HG03196 (cell line): ENCODE data around the gene MEGF11.
A peak's percentile ranks its signal among the peaks of the same experiment; 100 is the strongest.
"Not testable (repeated sequence)": the region's sequence is repeated elsewhere in the genome, so short reads cannot be mapped to it uniquely, and the experiment has no call there.

ENCODE experiments used
- ATAC-seq: cut with Tn5 transposase; IDR thresholded peaks from one replicate; pipeline ENCODE4 v1.9.1; 2021; ENCODE audit not compliant: unreplicated experiment

MEGF11 gene

GRCh38 chr15:65869954-65870871 is 383.3 kb downstream of the MEGF11 start:
- no peak for ATAC-seq

DNA sequence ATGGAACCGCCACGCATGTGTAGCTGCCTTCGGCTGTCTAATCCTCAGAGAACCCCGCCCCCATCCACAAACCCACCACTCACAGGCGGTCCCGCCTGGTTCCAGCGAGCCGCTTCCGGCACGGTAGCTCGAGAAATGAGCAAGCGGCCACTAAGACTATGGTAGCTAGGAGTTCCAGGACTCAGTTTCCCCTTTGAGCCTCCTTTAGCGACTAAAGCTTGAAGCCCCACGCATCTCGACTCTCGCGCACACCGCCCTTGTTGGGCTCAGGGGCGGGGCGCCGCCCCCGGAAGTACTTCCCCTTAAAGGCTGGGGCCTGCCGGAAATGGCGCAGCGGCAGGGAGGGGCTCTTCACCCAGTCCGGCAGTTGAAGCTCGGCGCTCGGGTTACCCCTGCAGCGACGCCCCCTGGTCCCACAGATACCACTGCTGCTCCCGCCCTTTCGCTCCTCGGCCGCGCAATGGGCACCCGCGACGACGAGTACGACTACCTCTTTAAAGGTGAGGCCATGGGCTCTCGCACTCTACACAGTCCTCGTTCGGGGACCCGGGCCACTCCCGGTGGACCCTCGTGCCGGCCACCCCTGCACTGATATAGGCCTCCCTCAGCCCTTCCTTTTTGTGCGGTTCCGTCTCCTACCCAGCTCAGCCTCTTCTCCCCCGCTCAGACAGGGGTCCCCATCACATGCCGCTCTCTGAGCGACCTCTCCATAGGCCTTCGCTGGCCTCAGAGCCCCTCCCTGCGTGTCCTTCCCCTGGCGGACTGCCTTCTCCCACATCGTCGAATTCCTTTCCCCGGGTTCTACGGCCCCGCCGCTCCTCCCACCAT is 384.2 kb downstream of the MEGF11 start, which contains the start of gene RAB11A:
TSS of gene RAB11A (plus strand) at position 366 of the 828 bp plus-strand sequence. CDS start at position 461, 95 bp downstream.
- peak; percentile 89 for ATAC-seq

DNA sequence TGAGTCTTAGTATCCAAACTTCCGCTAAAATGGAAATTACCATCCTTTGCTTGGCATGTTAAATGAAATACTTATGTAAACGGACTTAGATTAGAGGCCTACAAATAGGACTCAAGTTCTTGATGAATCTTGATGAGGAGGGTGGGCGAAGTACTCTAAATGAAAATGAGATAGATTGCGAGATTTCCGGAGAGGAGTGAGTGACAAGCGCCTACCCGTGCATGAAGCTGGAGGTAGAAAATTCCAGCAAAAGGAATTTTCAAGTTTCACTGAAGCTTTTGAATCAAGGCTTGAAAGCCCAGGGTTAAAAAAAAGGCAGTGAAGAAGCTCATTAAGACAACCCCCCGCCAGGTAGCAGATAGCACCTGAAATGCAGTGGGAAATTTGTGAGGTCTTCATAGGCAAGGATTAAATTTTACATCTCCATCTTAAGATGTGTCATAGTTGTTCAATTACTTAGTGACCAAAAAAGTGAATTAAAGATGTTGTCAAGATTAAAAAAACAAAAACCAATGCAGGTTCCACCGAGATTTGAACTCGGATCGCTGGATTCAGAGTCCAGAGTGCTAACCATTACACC is 384.9 kb downstream of the MEGF11 start:
- no peak for ATAC-seq

- not testable (repeated sequence) for ATAC-seq
Measured at GRCh38 chr15:65867933-65868332, 385.6 kb downstream of the MEGF11 start.

DNA sequence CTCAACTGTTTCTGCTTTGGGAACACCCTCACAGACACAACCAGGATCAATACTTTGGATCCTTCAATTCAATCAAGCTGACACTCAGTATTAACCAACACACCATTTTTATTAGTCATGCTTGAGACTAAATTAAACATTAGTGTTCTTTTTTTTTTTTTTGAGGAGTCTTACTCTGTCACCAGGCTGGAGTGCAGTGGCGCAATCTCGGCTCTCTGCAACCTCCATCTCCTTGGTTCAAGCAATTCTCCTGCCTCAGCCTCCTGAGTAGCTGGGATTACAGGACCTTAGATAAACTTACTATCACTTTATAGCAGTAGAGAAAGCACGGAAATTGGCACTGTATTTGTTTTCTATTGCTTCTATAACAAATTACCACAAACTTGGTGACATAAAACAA is 386.3 kb downstream of the MEGF11 start:
- ATAC-seq, result no peak

DNA sequence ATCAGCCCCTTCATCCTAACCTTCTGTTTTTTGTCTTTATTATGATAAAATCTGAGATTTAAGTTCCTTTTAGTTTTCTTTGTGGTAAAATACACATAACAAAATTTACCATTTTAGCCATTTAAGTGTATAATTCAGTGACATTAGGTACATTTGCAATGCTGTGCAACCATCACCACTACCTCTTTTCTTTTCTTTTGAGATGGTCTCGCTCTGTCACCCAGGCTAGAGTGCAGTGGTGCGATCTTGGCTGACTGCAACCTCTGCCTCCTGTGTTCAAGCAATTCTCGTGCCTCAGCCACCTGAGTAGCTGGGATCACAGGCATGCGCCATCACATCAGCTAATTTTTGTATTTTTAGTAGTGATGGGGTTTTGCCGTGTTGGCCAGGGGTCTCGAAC is 390.4 kb downstream of the MEGF11 start:
- no peak for ATAC-seq

DNA sequence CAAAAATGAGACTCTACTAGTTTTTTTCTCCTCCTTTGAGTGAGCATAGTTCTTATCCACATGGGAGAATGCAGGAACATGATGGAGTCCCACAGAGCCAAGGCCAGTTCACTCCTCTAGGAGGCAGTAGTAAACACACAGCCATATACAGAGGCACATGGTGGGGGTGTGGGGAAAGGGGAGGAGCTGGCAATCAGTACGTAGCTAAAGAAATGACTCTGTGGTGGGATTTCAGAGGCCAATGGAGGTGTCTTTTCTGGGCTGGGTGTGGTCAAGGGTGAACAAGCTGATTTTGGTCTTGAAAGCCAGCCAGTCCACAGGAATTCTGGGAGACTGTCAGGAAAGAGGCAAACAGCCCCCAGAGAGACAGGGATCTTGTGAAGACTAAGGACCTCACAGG is 390.9 kb downstream of the MEGF11 start:
- ATAC-seq, result no peak

- ATAC-seq, result no peak
Measured at GRCh38 chr15:65857718-65858402, 395.7 kb downstream of the MEGF11 start.

DNA sequence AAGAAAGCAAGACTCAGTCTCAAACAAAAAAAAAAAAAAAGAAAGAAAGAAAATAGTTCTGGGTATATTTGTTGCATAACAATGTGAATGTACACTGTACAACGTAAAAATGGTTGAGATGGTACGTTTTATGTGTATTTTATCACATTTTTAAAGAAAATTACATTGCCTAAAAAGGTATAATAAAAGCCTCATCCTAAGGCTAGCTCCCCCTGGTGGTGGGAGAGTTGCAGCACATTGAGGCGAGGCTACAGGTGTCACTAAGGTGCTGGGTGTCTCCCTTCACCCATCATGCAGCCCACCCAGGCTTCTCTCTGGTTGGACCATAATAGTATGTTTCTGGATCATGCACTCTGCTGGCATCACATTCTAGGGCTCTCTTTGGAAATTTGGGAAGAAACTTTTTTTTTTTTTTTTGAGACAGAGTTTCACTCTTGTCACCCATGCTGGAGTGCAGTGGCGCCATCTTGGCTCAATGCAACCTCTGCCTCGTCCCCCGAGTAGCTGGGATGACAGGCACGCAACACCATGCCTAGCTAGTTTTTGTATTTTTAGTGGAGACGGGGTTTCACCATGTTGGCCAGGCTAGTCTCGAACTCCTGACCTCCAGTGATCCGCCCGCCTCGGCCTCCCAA is 396.6 kb downstream of the MEGF11 start:
- no peak for ATAC-seq

DNA sequence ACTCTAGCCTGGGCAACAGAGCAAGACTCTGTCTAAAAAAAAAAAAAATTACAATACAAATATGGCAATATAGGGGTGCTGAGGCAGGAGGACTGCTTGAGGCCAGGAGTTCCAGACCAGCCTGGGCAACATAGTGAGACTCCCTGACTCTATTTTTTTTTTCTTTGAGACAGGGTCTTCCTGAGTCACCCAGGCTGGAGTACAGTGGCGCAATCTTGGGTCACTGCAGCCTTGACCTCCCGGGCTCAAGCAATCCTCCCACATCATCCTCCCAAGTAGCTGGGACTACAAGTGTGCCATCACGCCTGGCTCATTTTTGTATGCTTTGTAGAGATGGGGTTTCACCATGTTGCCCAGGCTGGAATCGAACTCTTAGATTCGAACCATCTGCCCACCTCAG is 401.6 kb downstream of the MEGF11 start:
- ATAC-seq, result no peak

DNA sequence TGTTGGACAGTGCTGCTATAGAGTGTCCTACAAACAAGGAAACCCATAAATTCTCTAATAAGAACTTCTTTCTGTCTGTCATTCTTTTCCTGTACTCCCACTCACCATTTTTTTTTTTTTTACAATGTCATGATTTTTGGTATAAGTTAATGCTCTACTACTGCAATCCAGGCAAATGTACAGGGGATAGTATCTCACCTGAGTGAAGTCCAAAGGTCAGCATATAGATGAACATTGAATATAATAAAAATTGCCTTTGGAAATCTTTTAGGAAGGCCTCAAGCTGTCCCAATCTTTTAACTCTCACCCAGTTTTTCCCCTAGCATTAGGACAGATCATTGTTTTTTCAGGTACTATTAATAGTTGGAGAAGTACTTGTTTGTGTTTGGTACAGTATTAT is 405.6 kb downstream of the MEGF11 start:
- ATAC-seq, result no peak

GRCh38 chr15:65845826-65846519 is 407.6 kb downstream of the MEGF11 start:
- no peak for ATAC-seq
